ENCODE data around the gene ADGRV1.

The ADGRV1 gene

GRCh38 chr5:90985341-90985740 is 426.7 kb downstream of the ADGRV1 start:
- Histone ChIP-seq H3K36me3 (ENCODE audit: control insufficient read depth in 1 of 2, insufficient read depth in 2 of 2, low read length in 2 of 2) (no peaks in the 10 kb centered on the region), H3K9me3 (ENCODE audit: control insufficient read depth in 1 of 2, low read length in 2 of 2) (no peaks in the 10 kb centered on the region), H3K27ac (ENCODE audit: low read length) (no peak overlapping the region), H3K27me3 (ENCODE audit: low read depth, low read length) (no peaks in the 10 kb centered on the region), H3K4me1 (ENCODE audit: control insufficient read depth in 1 of 2, insufficient read depth in 2 of 2, low read length in 2 of 2) (no peaks in the 10 kb centered on the region), H3K4me3 (ENCODE audit: low read depth in 1 of 2, low read length in 2 of 2) (no peak overlapping the region)

GRCh38 chr5:90987726-90988125 is 429.1 kb downstream of the ADGRV1 start:
- Histone ChIP-seq H3K4me1 (ENCODE audit: control insufficient read depth in 1 of 2, insufficient read depth in 2 of 2, low read length in 2 of 2) (no peaks in the 10 kb centered on the region), H3K4me3 (ENCODE audit: low read depth in 1 of 2, low read length in 2 of 2) (no peak overlapping the region), H3K9me3 (ENCODE audit: control insufficient read depth in 1 of 2, low read length in 2 of 2) (no peaks in the 10 kb centered on the region), H3K36me3 (ENCODE audit: control insufficient read depth in 1 of 2, insufficient read depth in 2 of 2, low read length in 2 of 2) (no peaks in the 10 kb centered on the region), H3K27me3 (ENCODE audit: low read depth, low read length) (no peaks in the 10 kb centered on the region), H3K27ac (ENCODE audit: low read length) (no peak overlapping the region)

GRCh38 chr5:90991201-90991600 is 432.6 kb downstream of the ADGRV1 start:
- no peaks in the 10 kb centered on the region for H3K36me3 ChIP-seq (ENCODE audit: control insufficient read depth in 1 of 2, insufficient read depth in 2 of 2, low read length in 2 of 2)
- no peak overlapping the region for H3K4me3 ChIP-seq (ENCODE audit: low read depth in 1 of 2, low read length in 2 of 2)
- no peak overlapping the region for H3K27ac ChIP-seq (ENCODE audit: low read length)
- no peaks in the 10 kb centered on the region for H3K27me3 ChIP-seq (ENCODE audit: low read depth, low read length)
- H3K4me1 ChIP-seq (ENCODE audit: control insufficient read depth in 1 of 2, insufficient read depth in 2 of 2, low read length in 2 of 2), result no peaks in the 10 kb centered on the region
- peaks cover 0 to 4% of the 10 kb centered on the region in 2 donors for H3K9me3 ChIP-seq (ENCODE audit: control insufficient read depth in 1 of 2, low read length in 2 of 2)

- no peak overlapping the region for H3K27ac ChIP-seq (ENCODE audit: low read length)
- no peaks in the 10 kb centered on the region for H3K27me3 ChIP-seq (ENCODE audit: low read depth, low read length)
- no peak overlapping the region for H3K4me3 ChIP-seq (ENCODE audit: low read depth in 1 of 2, low read length in 2 of 2)
- H3K36me3 ChIP-seq (ENCODE audit: control insufficient read depth in 1 of 2, insufficient read depth in 2 of 2, low read length in 2 of 2), result no peaks in the 10 kb centered on the region
- peaks cover 0 to 4% of the 10 kb centered on the region in 2 donors for H3K9me3 ChIP-seq (ENCODE audit: control insufficient read depth in 1 of 2, low read length in 2 of 2)
- H3K4me1 ChIP-seq (ENCODE audit: control insufficient read depth in 1 of 2, insufficient read depth in 2 of 2, low read length in 2 of 2), result no peaks in the 10 kb centered on the region
Measured at GRCh38 chr5:90994796-90995195, 436.2 kb downstream of the ADGRV1 start.

GRCh38 chr5:90996089-90996488 is 437.5 kb downstream of the ADGRV1 start:
- peaks cover 0 to 4% of the 10 kb centered on the region in 2 donors for H3K9me3 ChIP-seq (ENCODE audit: control insufficient read depth in 1 of 2, low read length in 2 of 2)
- no peaks in the 10 kb centered on the region for H3K36me3 ChIP-seq (ENCODE audit: control insufficient read depth in 1 of 2, insufficient read depth in 2 of 2, low read length in 2 of 2)
- no peaks in the 10 kb centered on the region for H3K27me3 ChIP-seq (ENCODE audit: low read depth, low read length)
- H3K27ac ChIP-seq (ENCODE audit: low read length), result no peak overlapping the region
- no peaks in the 10 kb centered on the region for H3K4me1 ChIP-seq (ENCODE audit: control insufficient read depth in 1 of 2, insufficient read depth in 2 of 2, low read length in 2 of 2)
- H3K4me3 ChIP-seq (ENCODE audit: low read depth in 1 of 2, low read length in 2 of 2), result no peak overlapping the region

GRCh38 chr5:90997082-90997481 is 438.5 kb downstream of the ADGRV1 start:
- no peaks in the 10 kb centered on the region for H3K4me1 ChIP-seq (ENCODE audit: control insufficient read depth in 1 of 2, insufficient read depth in 2 of 2, low read length in 2 of 2)
- no peak overlapping the region for H3K27ac ChIP-seq (ENCODE audit: low read length)
- H3K9me3 ChIP-seq (ENCODE audit: control insufficient read depth in 1 of 2, low read length in 2 of 2), result peaks cover 0 to 4% of the 10 kb centered on the region in 2 donors
- H3K27me3 ChIP-seq (ENCODE audit: low read depth, low read length), result no peaks in the 10 kb centered on the region
- no peak overlapping the region for H3K4me3 ChIP-seq (ENCODE audit: low read depth in 1 of 2, low read length in 2 of 2)
- H3K36me3 ChIP-seq (ENCODE audit: control insufficient read depth in 1 of 2, insufficient read depth in 2 of 2, low read length in 2 of 2), result no peaks in the 10 kb centered on the region

- Histone ChIP-seq H3K9me3 (ENCODE audit: control insufficient read depth in 1 of 2, low read length in 2 of 2) (no peaks in the 10 kb centered on the region), H3K36me3 (ENCODE audit: control insufficient read depth in 1 of 2, insufficient read depth in 2 of 2, low read length in 2 of 2) (no peaks in the 10 kb centered on the region), H3K27me3 (ENCODE audit: low read depth, low read length) (no peaks in the 10 kb centered on the region), H3K4me1 (ENCODE audit: control insufficient read depth in 1 of 2, insufficient read depth in 2 of 2, low read length in 2 of 2) (no peaks in the 10 kb centered on the region), H3K4me3 (ENCODE audit: low read depth in 1 of 2, low read length in 2 of 2) (no peak overlapping the region), H3K27ac (ENCODE audit: low read length) (no peak overlapping the region)
Measured at GRCh38 chr5:91000743-91001142, 442.1 kb downstream of the ADGRV1 start.

DNA sequence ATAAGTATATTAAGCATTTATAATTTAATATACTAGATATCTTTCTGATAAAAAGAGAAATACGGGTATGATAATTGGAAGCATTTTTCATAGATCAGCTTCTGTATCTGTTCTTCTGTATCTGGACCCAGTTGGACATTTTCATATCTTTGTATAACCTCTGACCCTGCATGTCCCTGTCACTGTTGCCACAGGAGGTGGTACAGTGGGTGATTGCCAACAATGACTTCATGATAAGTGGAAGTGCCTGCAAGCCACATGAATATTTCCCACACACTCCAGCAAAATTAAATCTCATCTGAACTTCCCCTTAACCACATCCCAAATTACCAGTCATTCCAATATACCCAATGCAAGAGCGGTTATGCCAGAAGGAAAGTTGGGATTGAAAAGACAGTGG is 448.1 kb downstream of the ADGRV1 start:
- no peaks in the 10 kb centered on the region for H3K4me1 ChIP-seq (ENCODE audit: control insufficient read depth in 1 of 2, insufficient read depth in 2 of 2, low read length in 2 of 2)
- no peaks in the 10 kb centered on the region for H3K27me3 ChIP-seq (ENCODE audit: low read depth, low read length)
- no peaks in the 10 kb centered on the region for H3K36me3 ChIP-seq (ENCODE audit: control insufficient read depth in 1 of 2, insufficient read depth in 2 of 2, low read length in 2 of 2)
- no peak overlapping the region for H3K27ac ChIP-seq (ENCODE audit: low read length)
- H3K4me3 ChIP-seq (ENCODE audit: low read depth in 1 of 2, low read length in 2 of 2), result no peak overlapping the region
- H3K9me3 ChIP-seq (ENCODE audit: control insufficient read depth in 1 of 2, low read length in 2 of 2), result no peaks in the 10 kb centered on the region

DNA sequence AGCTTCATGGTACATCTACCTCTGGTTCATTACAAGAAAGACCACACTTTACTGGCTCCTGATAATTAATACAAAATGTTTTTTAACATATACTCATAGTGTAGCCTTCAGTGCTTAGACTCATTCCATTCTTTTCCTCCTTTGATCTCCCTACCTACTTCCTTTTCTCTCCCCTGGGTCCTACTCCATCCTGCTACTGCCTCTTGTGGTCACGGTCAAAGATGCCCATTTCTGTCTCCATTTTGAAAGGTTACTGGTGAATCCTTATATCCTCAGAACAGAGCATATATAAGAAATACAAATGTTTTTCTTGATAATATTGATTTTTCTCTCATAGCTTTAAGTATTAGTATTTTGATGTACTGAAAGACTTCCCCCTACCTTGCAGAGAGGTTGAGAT is 448.7 kb downstream of the ADGRV1 start:
- Histone ChIP-seq H3K9me3 (ENCODE audit: control insufficient read depth in 1 of 2, low read length in 2 of 2) (no peaks in the 10 kb centered on the region), H3K4me1 (ENCODE audit: control insufficient read depth in 1 of 2, insufficient read depth in 2 of 2, low read length in 2 of 2) (no peaks in the 10 kb centered on the region), H3K36me3 (ENCODE audit: control insufficient read depth in 1 of 2, insufficient read depth in 2 of 2, low read length in 2 of 2) (no peaks in the 10 kb centered on the region), H3K27ac (ENCODE audit: low read length) (no peak overlapping the region), H3K4me3 (ENCODE audit: low read depth in 1 of 2, low read length in 2 of 2) (no peak overlapping the region), H3K27me3 (ENCODE audit: low read depth, low read length) (no peaks in the 10 kb centered on the region)

DNA sequence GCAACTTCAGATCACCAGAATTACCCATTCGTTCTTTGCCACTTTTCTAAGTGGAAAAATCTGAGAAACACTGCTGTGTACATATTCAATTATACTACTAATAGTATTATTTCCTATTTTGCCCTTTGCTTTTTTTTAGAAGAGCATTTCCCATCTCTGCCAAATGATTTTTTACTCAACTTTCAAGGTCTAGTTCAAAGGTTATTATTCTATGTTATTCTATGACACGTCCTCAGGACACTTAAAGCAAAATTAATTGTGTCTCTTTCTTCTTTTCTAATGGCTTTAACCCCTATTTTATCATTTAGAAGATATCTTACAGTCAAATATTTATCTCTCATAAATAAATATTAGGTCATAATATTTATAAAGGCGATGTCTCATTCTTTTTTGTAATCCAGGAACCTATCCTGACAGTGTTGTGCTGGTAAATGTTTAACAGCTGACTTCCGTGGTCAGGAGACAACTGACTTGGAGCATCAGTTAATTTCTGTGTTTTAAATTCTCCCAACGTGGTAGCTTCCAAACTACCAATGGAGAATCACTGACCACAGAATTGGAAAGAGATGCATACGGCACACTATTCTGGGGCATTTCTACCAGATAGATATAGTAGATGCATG is 449.3 kb downstream of the ADGRV1 start:
- Histone ChIP-seq H3K4me1 (ENCODE audit: control insufficient read depth in 1 of 2, insufficient read depth in 2 of 2, low read length in 2 of 2) (no peaks in the 10 kb centered on the region), H3K36me3 (ENCODE audit: control insufficient read depth in 1 of 2, insufficient read depth in 2 of 2, low read length in 2 of 2) (no peaks in the 10 kb centered on the region), H3K27me3 (ENCODE audit: low read depth, low read length) (no peaks in the 10 kb centered on the region), H3K27ac (ENCODE audit: low read length) (no peak overlapping the region), H3K4me3 (ENCODE audit: low read depth in 1 of 2, low read length in 2 of 2) (no peak overlapping the region), H3K9me3 (ENCODE audit: control insufficient read depth in 1 of 2, low read length in 2 of 2) (no peaks in the 10 kb centered on the region)

DNA sequence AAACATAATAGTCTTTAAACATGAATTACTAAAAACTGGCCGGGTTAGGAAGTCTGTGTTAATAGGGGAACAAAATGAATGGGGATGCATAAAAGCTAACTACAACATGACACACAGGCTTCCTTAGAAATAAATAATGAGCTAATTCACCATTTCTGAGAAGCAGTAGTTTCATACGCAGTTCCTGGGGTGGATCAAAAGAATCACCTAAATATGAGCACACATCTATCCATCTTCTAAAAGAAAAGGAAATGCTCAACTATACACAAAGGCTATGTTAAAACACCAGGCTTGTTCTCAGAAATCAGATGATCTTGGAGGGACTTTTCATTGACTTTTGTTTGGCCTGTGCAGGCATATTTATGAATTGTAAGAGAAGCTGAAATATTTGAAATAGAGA is 451.5 kb downstream of the ADGRV1 start:
- Histone ChIP-seq H3K36me3 (ENCODE audit: control insufficient read depth in 1 of 2, insufficient read depth in 2 of 2, low read length in 2 of 2) (no peaks in the 10 kb centered on the region), H3K27me3 (ENCODE audit: low read depth, low read length) (no peaks in the 10 kb centered on the region), H3K4me1 (ENCODE audit: control insufficient read depth in 1 of 2, insufficient read depth in 2 of 2, low read length in 2 of 2) (no peaks in the 10 kb centered on the region), H3K9me3 (ENCODE audit: control insufficient read depth in 1 of 2, low read length in 2 of 2) (no peaks in the 10 kb centered on the region), H3K27ac (ENCODE audit: low read length) (no peak overlapping the region), H3K4me3 (ENCODE audit: low read depth in 1 of 2, low read length in 2 of 2) (no peak overlapping the region)

DNA sequence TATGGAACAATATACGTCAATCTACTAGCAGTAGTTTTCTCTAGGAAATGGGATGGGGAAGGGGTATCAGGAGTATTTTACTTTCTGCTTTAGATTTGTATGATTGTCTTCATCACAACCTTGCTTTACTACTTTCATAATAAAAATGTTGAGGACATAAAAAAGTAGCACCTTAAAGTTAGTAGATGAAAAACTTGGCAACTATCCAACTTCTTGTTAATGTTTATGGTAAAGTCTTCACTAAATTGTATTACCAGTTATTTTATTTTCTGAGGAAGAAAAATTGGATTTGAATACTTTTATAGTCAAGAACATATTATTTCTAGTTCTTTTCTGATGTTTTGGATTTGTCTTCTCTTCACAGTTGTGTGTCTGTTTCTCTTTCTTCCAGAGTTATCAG is 452.4 kb downstream of the ADGRV1 start:
- Histone ChIP-seq H3K4me1 (ENCODE audit: control insufficient read depth in 1 of 2, insufficient read depth in 2 of 2, low read length in 2 of 2) (no peaks in the 10 kb centered on the region), H3K36me3 (ENCODE audit: control insufficient read depth in 1 of 2, insufficient read depth in 2 of 2, low read length in 2 of 2) (no peaks in the 10 kb centered on the region), H3K4me3 (ENCODE audit: low read depth in 1 of 2, low read length in 2 of 2) (no peak overlapping the region), H3K27ac (ENCODE audit: low read length) (no peak overlapping the region), H3K9me3 (ENCODE audit: control insufficient read depth in 1 of 2, low read length in 2 of 2) (no peaks in the 10 kb centered on the region), H3K27me3 (ENCODE audit: low read depth, low read length) (no peaks in the 10 kb centered on the region)
